ENCODE data around the gene TNRC6A.

The TNRC6A gene

GRCh38 chr16:24688359-24688758 is 41.1 kb upstream of the TNRC6A start:
- no peaks in the 10 kb centered on the region for H3K36me3 ChIP-seq (ENCODE audit: low read length)
- no peaks in the 10 kb centered on the region for H3K9me3 ChIP-seq (ENCODE audit: insufficient read depth, low read length)
- H3K4me3 ChIP-seq (ENCODE audit: insufficient read depth, low read length, poor library complexity, severe bottlenecking) = no peak overlapping the region
- H2AFZ ChIP-seq (ENCODE audit: low read depth, low read length, severe bottlenecking) = no peak overlapping the region
- H3F3A ChIP-seq (ENCODE audit: insufficient read depth) = no peaks in the 10 kb centered on the region
- H3K4me2 ChIP-seq (ENCODE audit: low read depth, low read length, poor library complexity, severe bottlenecking) = no peak overlapping the region
- TF ChIP-seq CTCF (IDR thresholded peaks at IDR 0.05; ENCODE audit: insufficient read depth, low read length, poor library complexity, severe bottlenecking) = no peak
- TF ChIP-seq EZH2phosphoT487 (conservative IDR thresholded peaks at IDR 0.05; ENCODE audit: low read length) = no peak
- no peaks in the 10 kb centered on the region for H4K20me1 ChIP-seq (ENCODE audit: low read depth, low read length)
- H3K9ac ChIP-seq (ENCODE audit: low read length) = no peak overlapping the region
- no peaks in the 10 kb centered on the region for H3K9me2 ChIP-seq (replicated peaks; ENCODE audit: insufficient read depth, low read length)
- no peaks in the 10 kb centered on the region for H3K79me2 ChIP-seq (ENCODE audit: insufficient read depth, low read length)
- no peaks in the 10 kb centered on the region for H3K27me3 ChIP-seq (ENCODE audit: low read length)
- H3K27ac ChIP-seq (ENCODE audit: low read depth, low read length) = no peak overlapping the region

- Histone ChIP-seq H4K20me1 (ENCODE audit: low read depth, low read length) (no peaks in the 10 kb centered on the region), H3K9me3 (ENCODE audit: insufficient read depth, low read length) (no peaks in the 10 kb centered on the region), H3F3A (ENCODE audit: insufficient read depth) (no peaks in the 10 kb centered on the region), H3K9me2 (replicated peaks; ENCODE audit: insufficient read depth, low read length) (no peaks in the 10 kb centered on the region), H3K27me3 (ENCODE audit: low read length) (no peaks in the 10 kb centered on the region), H2AFZ (ENCODE audit: low read depth, low read length, severe bottlenecking) (no peak overlapping the region), H3K79me2 (ENCODE audit: insufficient read depth, low read length) (no peaks in the 10 kb centered on the region), H3K36me3 (ENCODE audit: low read length) (no peaks in the 10 kb centered on the region), H3K4me2 (ENCODE audit: low read depth, low read length, poor library complexity, severe bottlenecking) (no peak overlapping the region), H3K4me3 (ENCODE audit: insufficient read depth, low read length, poor library complexity, severe bottlenecking) (no peak overlapping the region), H3K27ac (ENCODE audit: low read depth, low read length) (no peak overlapping the region), H3K9ac (ENCODE audit: low read length) (no peak overlapping the region)
- TF ChIP-seq EZH2phosphoT487 (conservative IDR thresholded peaks at IDR 0.05; ENCODE audit: low read length) = no peak
- TF ChIP-seq CTCF (IDR thresholded peaks at IDR 0.05; ENCODE audit: insufficient read depth, low read length, poor library complexity, severe bottlenecking) = no peak
These were observed 40.3 kb upstream of the TNRC6A start for GRCh38 chr16:24689128-24689527.

GRCh38 chr16:24692854-24693253 is 36.6 kb upstream of the TNRC6A start:
- no peaks in the 10 kb centered on the region for H3K27me3 ChIP-seq (ENCODE audit: low read length)
- H3K9me2 ChIP-seq (replicated peaks; ENCODE audit: insufficient read depth, low read length) = no peaks in the 10 kb centered on the region
- H3K79me2 ChIP-seq (ENCODE audit: insufficient read depth, low read length) = no peaks in the 10 kb centered on the region
- H3K27ac ChIP-seq (ENCODE audit: low read depth, low read length) = no peak overlapping the region
- TF ChIP-seq CTCF (IDR thresholded peaks at IDR 0.05; ENCODE audit: insufficient read depth, low read length, poor library complexity, severe bottlenecking) (no peak), EZH2phosphoT487 (conservative IDR thresholded peaks at IDR 0.05; ENCODE audit: low read length) (no peak)
- no peaks in the 10 kb centered on the region for H4K20me1 ChIP-seq (ENCODE audit: low read depth, low read length)
- H3K9me3 ChIP-seq (ENCODE audit: insufficient read depth, low read length) = no peaks in the 10 kb centered on the region
- no peaks in the 10 kb centered on the region for H3K36me3 ChIP-seq (ENCODE audit: low read length)
- H3K4me3 ChIP-seq (ENCODE audit: insufficient read depth, low read length, poor library complexity, severe bottlenecking) = no peak overlapping the region
- no peak overlapping the region for H2AFZ ChIP-seq (ENCODE audit: low read depth, low read length, severe bottlenecking)
- H3K9ac ChIP-seq (ENCODE audit: low read length) = no peak overlapping the region
- no peak overlapping the region for H3K4me2 ChIP-seq (ENCODE audit: low read depth, low read length, poor library complexity, severe bottlenecking)
- H3F3A ChIP-seq (ENCODE audit: insufficient read depth) = no peaks in the 10 kb centered on the region

All from SU-DHL-6 (cell line).